GM19438 (cell line): ENCODE measurements around the gene ZNF248.
"Not testable (repeated sequence)": the region's sequence is repeated elsewhere in the genome, so short reads cannot be mapped to it uniquely, and the experiment has no call there.

Source experiments
- ATAC-seq: cut with Tn5 transposase; IDR thresholded peaks from one replicate; pipeline ENCODE4 v1.9.1; 2021; ENCODE audit warnings: low read depth; ENCODE audit not compliant: unreplicated experiment

The ZNF248 gene

GRCh38 chr10:37754538-37755323 is 102.7 kb downstream of the ZNF248 start:
- no peak for ATAC-seq

GRCh38 chr10:37752334-37752875 is 105.0 kb downstream of the ZNF248 start:
- ATAC-seq = no peak

GRCh38 chr10:37748170-37748569 is 109.2 kb downstream of the ZNF248 start:
- ATAC-seq = no peak

GRCh38 chr10:37747081-37747480 is 110.3 kb downstream of the ZNF248 start:
- no peak for ATAC-seq

DNA sequence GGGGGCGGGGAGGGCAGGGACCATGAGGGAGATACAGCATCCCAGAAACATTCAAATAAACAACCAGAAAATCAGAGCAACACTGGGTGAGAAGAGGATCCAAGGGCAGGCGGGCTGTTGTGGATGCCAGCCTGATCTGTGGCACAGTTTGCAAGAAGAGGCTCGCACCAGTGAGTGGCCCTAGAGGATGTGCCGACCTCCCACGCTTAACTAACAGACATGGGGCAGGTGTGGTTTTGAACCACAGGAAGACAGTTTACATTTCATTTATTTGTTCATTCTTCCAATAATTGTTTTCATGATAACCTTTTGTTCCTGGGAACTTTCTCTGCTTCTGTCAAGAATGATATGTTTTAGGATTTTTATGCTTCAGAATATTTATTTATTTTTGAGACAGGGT is 115.6 kb downstream of the ZNF248 start:
- no peak for ATAC-seq

GRCh38 chr10:37739181-37739580 is 118.2 kb downstream of the ZNF248 start:
- ATAC-seq = no peak

GRCh38 chr10:37738241-37738640 is 119.2 kb downstream of the ZNF248 start:
- not testable (repeated sequence) for ATAC-seq

- no peak for ATAC-seq
These were observed 120.1 kb downstream of the ZNF248 start for GRCh38 chr10:37737336-37737735.

GRCh38 chr10:37736120-37736519 is 121.3 kb downstream of the ZNF248 start:
- no peak for ATAC-seq

- ATAC-seq = no peak
These were observed 122.4 kb downstream of the ZNF248 start for GRCh38 chr10:37734971-37735370.
